GM23338 (cell line): Measurements from ENCODE around the gene FBXW7. TPM values are rescaled to one million over a fixed set of nuclear protein-coding genes. Genes with fewer than 3 reads are reported as not detected.
"Not testable (repeated sequence)": the region's sequence is repeated elsewhere in the genome, so short reads cannot be mapped to it uniquely, and the experiment has no call there.

ENCODE experiments used
- ATAC-seq: fragments of 200-7000 bp; cut with Tn5 transposase; 3 replicates; pipeline ENCODE4 v1.9.1; 2020
- DNase-seq: peaks from one replicate; pipeline ENCODE4 v3.0.0-alpha.2; 2015; ENCODE audit warnings: low spot score
- H2AFZ ChIP-seq: fragments of 200-600 bp; sonication (generic); 2 replicates; pipeline ENCODE4 v1.8.0; 2016; ENCODE audit warnings: antibody characterized with exemption, mild to moderate bottlenecking, moderate library complexity
- H3F3A ChIP-seq: fragments of 200-600 bp; sonication (generic); replicated peaks from 2 replicates; pipeline ENCODE4 v1.8.0; 2017; ENCODE audit warnings: antibody characterized with exemption, mixed run types, low read depth
- H3K27ac ChIP-seq: fragments of 200-600 bp; sonication (generic); 2 replicates; pipeline ENCODE4 v1.6.1; 2016; ENCODE audit warnings: low read depth
- H3K27me3 ChIP-seq: fragments of 200-600 bp; sonication (generic); 2 replicates; pipeline ENCODE4 v1.8.0; 2016; ENCODE audit warnings: mild to moderate bottlenecking, mixed run types, moderate library complexity; ENCODE audit not compliant: insufficient read depth
- H3K36me3 ChIP-seq: fragments of 200-600 bp; sonication (generic); 2 replicates; pipeline ENCODE4 v1.8.0; 2016; ENCODE audit warnings: mild to moderate bottlenecking; ENCODE audit not compliant: insufficient read depth
- H3K4me1 ChIP-seq: fragments of 200-600 bp; sonication (generic); 2 replicates; pipeline ENCODE4 v1.8.0; 2016; ENCODE audit warnings: mild to moderate bottlenecking, moderate library complexity; ENCODE audit not compliant: insufficient read depth
- H3K4me2 ChIP-seq: fragments of 200-600 bp; sonication (generic); 2 replicates; pipeline ENCODE4 v1.7.1; 2017; ENCODE audit warnings: mixed run types
- H3K4me3 ChIP-seq: fragments of 200-600 bp; sonication (generic); 2 replicates; pipeline ENCODE4 v1.6.1; 2016; ENCODE audit warnings: mixed run types
- H3K79me2 ChIP-seq: fragments of 200-600 bp; sonication (generic); replicated peaks from 2 replicates; pipeline ENCODE4 v1.8.0; 2017; ENCODE audit warnings: mild to moderate bottlenecking; ENCODE audit not compliant: insufficient read depth
- H3K9me2 ChIP-seq: fragments of 200-600 bp; sonication (generic); 2 replicates; pipeline ENCODE4 v1.8.0; 2017; ENCODE audit not compliant: insufficient read depth
- H4K20me1 ChIP-seq: fragments of 200-600 bp; sonication (generic); replicated peaks from 2 replicates; pipeline ENCODE4 v1.8.0; 2017; ENCODE audit warnings: mild to moderate bottlenecking; ENCODE audit not compliant: insufficient read depth
- H3K27ac Mint-ChIP-seq: 2 replicates; pipeline ENCODE4 v1.8.0; 2020; ENCODE audit warnings: inconsistent platforms, mild to moderate bottlenecking, moderate library complexity, mixed read lengths
- H3K27me3 Mint-ChIP-seq: 3 replicates; pipeline ENCODE4 v1.8.0; 2022; ENCODE audit warnings: low read depth, mild to moderate bottlenecking, moderate library complexity, mixed read lengths, inconsistent platforms; ENCODE audit not compliant: insufficient read depth, poor library complexity
- H3K36me3 Mint-ChIP-seq: 3 replicates; pipeline ENCODE4 v1.8.0; 2021; ENCODE audit warnings: low read depth, mild to moderate bottlenecking, inconsistent platforms, moderate library complexity, mixed read lengths
- H3K4me1 Mint-ChIP-seq: 3 replicates; pipeline ENCODE4 v1.8.0; 2020; ENCODE audit warnings: mild to moderate bottlenecking, inconsistent platforms, mixed read lengths
- H3K4me3 Mint-ChIP-seq: 3 replicates; pipeline ENCODE4 v1.8.0; 2021; ENCODE audit warnings: moderate library complexity, mild to moderate bottlenecking, inconsistent platforms, mixed read lengths
- H3K9me3 Mint-ChIP-seq: 3 replicates; pipeline ENCODE4 v1.8.0; 2020; ENCODE audit warnings: moderate library complexity, mild to moderate bottlenecking, inconsistent platforms, mixed read lengths
- CTCF ChIP-seq, 2 experiments: fragments of 200-600 bp in 1 of 2; sonication (generic) in 1 of 2; conservative IDR thresholded peaks; 2 replicates each; pipeline versions ENCODE4 v1.5.1 to v1.6.1; 2016 to 2017; ENCODE audit warnings: antibody characterized with exemption in 2 of 2, low read depth in 2 of 2, mild to moderate bottlenecking in 2 of 2, moderate library complexity in 1 of 2
- REST ChIP-seq: IDR thresholded peaks from one replicate; pipeline ENCODE4 v1.6.1; 2018; ENCODE audit warnings: antibody characterized with exemption; ENCODE audit not compliant: unreplicated experiment
- STAT1 ChIP-seq: IDR thresholded peaks from one replicate; pipeline ENCODE4 v1.6.1; 2016; ENCODE audit warnings: antibody characterized with exemption; ENCODE audit not compliant: unreplicated experiment
- ZNF114 ChIP-seq: fragments of 250-450 bp; sonication (Bioruptor Pico); IDR thresholded peaks from 2 replicates; pipeline ENCODE4 v1.5.0; 2020; ENCODE audit warnings: mild to moderate bottlenecking, moderate library complexity
- ZNF331 ChIP-seq: fragments of 250-450 bp; sonication (Bioruptor Pico); IDR thresholded peaks from 2 replicates; pipeline ENCODE4 v1.5.0; 2020; ENCODE audit warnings: low read depth, mild to moderate bottlenecking, moderate library complexity
- ZNF462 ChIP-seq: fragments of 250-450 bp; sonication (Bioruptor Pico); IDR thresholded peaks from 2 replicates; pipeline ENCODE4 v1.5.0; 2020; ENCODE audit warnings: mild to moderate bottlenecking, moderate library complexity
- polyA plus RNA-seq: library from polyadenylated mRNA; unstranded; fragments of >200 nt; fragmentation: Nextera tagmentation; extraction: Ambion mirVana; gene quantifications from 2 replicates; pipeline ENCODE4 v1.2.1, GENCODE V29; 2016
- total RNA-seq: library from RNA; depleted of rRNA; stranded (reverse); fragments of >200 nt; shearing (Covaris generic); gene quantifications from 2 replicates; pipeline ENCODE4 v1.2.3, GENCODE V29; 2014

FBXW7 gene
- total and polyA plus RNA-seq, 2 experiments from 2014 or later = 25.8 to 34.7 TPM

- TF ChIP-seq CTCF (conservative IDR thresholded peaks at IDR 0.05; ENCODE audit: low read depth in 2 of 2) = no peak
Measured at GRCh38 chr4:152545088-152545487, 9.2 kb upstream of the FBXW7 start (continued).

GRCh38 chr4:152544533-152544932, 8.6 kb upstream of the FBXW7 start:
- H3K27ac ChIP-seq, H3K9me3 Mint-ChIP-seq, ATAC-seq, H3K27ac Mint-ChIP-seq, H4K20me1 ChIP-seq, H3K9me2 ChIP-seq, DNase-seq, H3F3A ChIP-seq, H3K4me1 Mint-ChIP-seq, H3K4me1 ChIP-seq, H3K4me2 ChIP-seq, H3K36me3 ChIP-seq, H3K4me3 Mint-ChIP-seq, H3K4me3 ChIP-seq, H3K79me2 ChIP-seq, H2AFZ ChIP-seq, H3K27me3 ChIP-seq, H3K27me3 Mint-ChIP-seq: not testable (repeated sequence)
- peaks cover 11% of the 10 kb centered on the region for H3K36me3 Mint-ChIP-seq

- no peaks in the 10 kb centered on the region; the same call in none of the 2 replicates for H3K36me3 ChIP-seq
- peaks cover 14% of the 10 kb centered on the region; the same call in 2 of the 3 replicates for H3K9me3 Mint-ChIP-seq
- no peak overlapping the region for H3K4me3 Mint-ChIP-seq
- TF ChIP-seq ZNF462 (CRISPR knock-in tag) (no peak), STAT1 (no peak), REST (no peak), ZNF114 (no peak), ZNF331 (CRISPR knock-in tag) (no peak)
- H3K4me3 ChIP-seq = no peak overlapping the region
- no peaks in the 10 kb centered on the region for H3K27me3 ChIP-seq
- no peak overlapping the region for H3K27ac Mint-ChIP-seq
- no peak overlapping the region for H3K4me2 ChIP-seq
- no peaks in the 10 kb centered on the region for H3F3A ChIP-seq
- peaks cover 31% of the 10 kb centered on the region for H3K79me2 ChIP-seq
- peaks cover 5% of the 10 kb centered on the region for H3K4me1 ChIP-seq
- no peaks in the 10 kb centered on the region for H3K9me2 ChIP-seq
- no peaks in the 10 kb centered on the region for H4K20me1 ChIP-seq
- ATAC-seq (no peak), DNase-seq (no peak)
- H3K36me3 Mint-ChIP-seq = peaks cover 24% of the 10 kb centered on the region
- no peak overlapping the region for H2AFZ ChIP-seq
- peaks cover 17% of the 10 kb centered on the region for H3K4me1 Mint-ChIP-seq
- peaks cover 7% of the 10 kb centered on the region for H3K27me3 Mint-ChIP-seq
- no peak overlapping the region for H3K27ac ChIP-seq
Measured at GRCh38 chr4:152540941-152541340, 5.0 kb upstream of the FBXW7 start.
